HEK293T (cell line): ENCODE data around the gene KLHL20.

Experiments used
- ARNT ChIP-seq: fragments of 450-650 bp; IDR thresholded peaks from 2 replicates; pipeline ENCODE4 v1.6.1; 2017; ENCODE audit warnings: mild to moderate bottlenecking
- BHLHE40 ChIP-seq: fragments of 450-650 bp; IDR thresholded peaks from 2 replicates; pipeline ENCODE4 v1.6.1; 2016; ENCODE audit warnings: mild to moderate bottlenecking, moderate library complexity, borderline replicate concordance
- CTBP1 ChIP-seq: fragments of 450-650 bp; IDR thresholded peaks from 2 replicates; pipeline ENCODE4 v1.6.1; 2016; ENCODE audit warnings: borderline replicate concordance
- ELF4 ChIP-seq: fragments of 450-650 bp; IDR thresholded peaks from 2 replicates; pipeline ENCODE4 v1.6.1; 2017; ENCODE audit warnings: antibody characterized with exemption
- FOXA1 ChIP-seq: fragments of 450-650 bp; IDR thresholded peaks from 2 replicates; pipeline ENCODE4 v1.6.1; 2016; ENCODE audit warnings: mild to moderate bottlenecking
- FOXK2 ChIP-seq: fragments of 450-650 bp; IDR thresholded peaks from 2 replicates; pipeline ENCODE4 v1.6.1; 2016; ENCODE audit warnings: mild to moderate bottlenecking
- HDGF ChIP-seq: fragments of 450-650 bp; IDR thresholded peaks from 2 replicates; pipeline ENCODE4 v1.6.1; 2017; ENCODE audit warnings: antibody characterized with exemption, borderline replicate concordance
- L3MBTL2 ChIP-seq: fragments of 450-650 bp; conservative IDR thresholded peaks from 2 replicates; pipeline ENCODE4 v1.6.1; 2016; ENCODE audit warnings: mild to moderate bottlenecking
- LEF1 ChIP-seq: fragments of 450-650 bp; IDR thresholded peaks from 2 replicates; pipeline ENCODE4 v1.6.1; 2017; ENCODE audit warnings: mild to moderate bottlenecking, borderline replicate concordance
- NFRKB ChIP-seq: fragments of 450-650 bp; IDR thresholded peaks from 2 replicates; pipeline ENCODE4 v1.6.1; 2016; ENCODE audit warnings: mild to moderate bottlenecking, moderate library complexity
- SP1 ChIP-seq: fragments of 450-650 bp; IDR thresholded peaks from 2 replicates; pipeline ENCODE4 v1.6.1; 2017
- TARDBP ChIP-seq: fragments of 450-650 bp; IDR thresholded peaks from 2 replicates; pipeline ENCODE4 v1.6.1; 2016
- TF ChIP-seq, protein P1 (sequence below): fragments of 450-650 bp; IDR thresholded peaks from 2 replicates; pipeline ENCODE4 v1.6.1; 2016

DNA sequence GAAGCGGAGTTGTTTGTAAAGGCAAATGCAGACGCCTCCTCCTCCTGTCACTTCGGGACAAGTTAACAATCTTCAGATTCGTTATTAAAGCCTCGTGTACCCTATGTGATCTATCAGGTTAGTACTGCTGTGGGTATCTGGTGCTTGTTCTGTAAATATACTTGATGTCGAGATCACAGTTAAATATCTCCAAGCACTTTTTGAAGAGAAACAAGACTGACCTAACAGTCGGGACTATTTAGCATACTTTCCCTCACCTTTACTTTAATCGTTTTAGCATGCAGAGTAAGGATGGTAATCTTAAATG lies 710 bp downstream of the KLHL20 start:
- TF ChIP-seq CTBP1 (no peak), HDGF (no peak), FOXA1 (no peak), BHLHE40 (no peak), ARNT (no peak), SP1 (no peak), ELF4 (no peak), NFRKB (no peak), L3MBTL2 (no peak), TARDBP (no peak), LEF1 (no peak), FOXK2 (no peak)
- TF ChIP-seq, protein P1, sequence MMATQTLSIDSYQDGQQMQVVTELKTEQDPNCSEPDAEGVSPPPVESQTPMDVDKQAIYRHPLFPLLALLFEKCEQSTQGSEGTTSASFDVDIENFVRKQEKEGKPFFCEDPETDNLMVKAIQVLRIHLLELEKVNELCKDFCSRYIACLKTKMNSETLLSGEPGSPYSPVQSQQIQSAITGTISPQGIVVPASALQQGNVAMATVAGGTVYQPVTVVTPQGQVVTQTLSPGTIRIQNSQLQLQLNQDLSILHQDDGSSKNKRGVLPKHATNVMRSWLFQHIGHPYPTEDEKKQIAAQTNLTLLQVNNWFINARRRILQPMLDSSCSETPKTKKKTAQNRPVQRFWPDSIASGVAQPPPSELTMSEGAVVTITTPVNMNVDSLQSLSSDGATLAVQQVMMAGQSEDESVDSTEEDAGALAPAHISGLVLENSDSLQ, result no peak
